GM12891 (cell line): ENCODE data around the gene GPNMB.
"Not testable (repeated sequence)": the region's sequence is repeated elsewhere in the genome, so short reads cannot be mapped to it uniquely, and the experiment has no call there.

Experiments
- DNase-seq: peaks from one replicate; pipeline ENCODE4 v3.0.0; 2011; ENCODE audit warnings: low spot score; ENCODE audit not compliant: insufficient read length
- FAIRE-seq: peaks from 2 replicates; lab custom pipeline; 2011; peaks lifted over from hg19 to GRCh38; lab: Jason Lieb, UNC
- PAX5 ChIP-seq: IDR thresholded peaks from 2 replicates; pipeline ENCODE4 v1.6.1; 2011; ENCODE audit warnings: low read length, moderate library complexity, mild to moderate bottlenecking; ENCODE audit not compliant: insufficient read depth, severe bottlenecking
- POLR2A ChIP-seq: IDR thresholded peaks from 2 replicates; pipeline ENCODE4 v1.6.1; 2011; ENCODE audit warnings: low read depth, low read length, control low read depth
- POLR2AphosphoS5 ChIP-seq: IDR thresholded peaks from 2 replicates; pipeline ENCODE4 v1.6.1; 2011; ENCODE audit warnings: low read depth, low read length, control low read depth
- POU2F2 ChIP-seq: IDR thresholded peaks from 2 replicates; pipeline ENCODE4 v1.6.1; 2011; ENCODE audit warnings: low read depth, mild to moderate bottlenecking, control low read depth, low read length, moderate library complexity
- SPI1 ChIP-seq: IDR thresholded peaks from 2 replicates; pipeline ENCODE4 v1.6.1; 2011; ENCODE audit warnings: low read depth, low read length, control low read depth
- TAF1 ChIP-seq: IDR thresholded peaks from 2 replicates; pipeline ENCODE4 v1.6.1; 2011; ENCODE audit warnings: low read depth, low read length, control low read depth

The GPNMB gene

GRCh38 chr7:23306936-23307521 lies 60.5 kb downstream of the GPNMB start:
- TF ChIP-seq POLR2A: no peak
- TF ChIP-seq PAX5: no peak
- no peak for TF ChIP-seq POU2F2
- TF ChIP-seq TAF1: no peak
- no peak for TF ChIP-seq POLR2AphosphoS5
- TF ChIP-seq SPI1: no peak
- no peak for FAIRE-seq

GRCh38 chr7:23308754-23309153 lies 62.2 kb downstream of the GPNMB start:
- DNase-seq: no peak
- FAIRE-seq: peak; percentile 26
- TF ChIP-seq TAF1: no peak
- no peak for TF ChIP-seq POU2F2
- TF ChIP-seq SPI1: no peak
- no peak for TF ChIP-seq PAX5

More at GRCh38 chr7:23306936-23307521, 60.5 kb downstream of the GPNMB start:
- no peak for DNase-seq

GRCh38 chr7:23312141-23312540 lies 65.6 kb downstream of the GPNMB start:
- FAIRE-seq, DNase-seq: not testable (repeated sequence)

GRCh38 chr7:23315366-23315765 lies 68.8 kb downstream of the GPNMB start:
- TF ChIP-seq POLR2AphosphoS5 (no peak), POLR2A (no peak), PAX5 (no peak), TAF1 (no peak), SPI1 (no peak)
- FAIRE-seq: no peak
- no peak for DNase-seq
